ENCODE data around the gene HLCS.

GRCh38 chr21:36741506-36741905 lies 225.0 kb downstream of the HLCS start:
- TF ChIP-seq, protein P1, sequence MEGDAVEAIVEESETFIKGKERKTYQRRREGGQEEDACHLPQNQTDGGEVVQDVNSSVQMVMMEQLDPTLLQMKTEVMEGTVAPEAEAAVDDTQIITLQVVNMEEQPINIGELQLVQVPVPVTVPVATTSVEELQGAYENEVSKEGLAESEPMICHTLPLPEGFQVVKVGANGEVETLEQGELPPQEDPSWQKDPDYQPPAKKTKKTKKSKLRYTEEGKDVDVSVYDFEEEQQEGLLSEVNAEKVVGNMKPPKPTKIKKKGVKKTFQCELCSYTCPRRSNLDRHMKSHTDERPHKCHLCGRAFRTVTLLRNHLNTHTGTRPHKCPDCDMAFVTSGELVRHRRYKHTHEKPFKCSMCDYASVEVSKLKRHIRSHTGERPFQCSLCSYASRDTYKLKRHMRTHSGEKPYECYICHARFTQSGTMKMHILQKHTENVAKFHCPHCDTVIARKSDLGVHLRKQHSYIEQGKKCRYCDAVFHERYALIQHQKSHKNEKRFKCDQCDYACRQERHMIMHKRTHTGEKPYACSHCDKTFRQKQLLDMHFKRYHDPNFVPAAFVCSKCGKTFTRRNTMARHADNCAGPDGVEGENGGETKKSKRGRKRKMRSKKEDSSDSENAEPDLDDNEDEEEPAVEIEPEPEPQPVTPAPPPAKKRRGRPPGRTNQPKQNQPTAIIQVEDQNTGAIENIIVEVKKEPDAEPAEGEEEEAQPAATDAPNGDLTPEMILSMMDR (IDR thresholded peaks at IDR 0.05), result no peak
- TF ChIP-seq POLR2A (IDR thresholded peaks at IDR 0.05), result no peak

Measured in right lobe of liver (tissue), 4 donors.